ENCODE measurements around the gene EDC3.

DNA sequence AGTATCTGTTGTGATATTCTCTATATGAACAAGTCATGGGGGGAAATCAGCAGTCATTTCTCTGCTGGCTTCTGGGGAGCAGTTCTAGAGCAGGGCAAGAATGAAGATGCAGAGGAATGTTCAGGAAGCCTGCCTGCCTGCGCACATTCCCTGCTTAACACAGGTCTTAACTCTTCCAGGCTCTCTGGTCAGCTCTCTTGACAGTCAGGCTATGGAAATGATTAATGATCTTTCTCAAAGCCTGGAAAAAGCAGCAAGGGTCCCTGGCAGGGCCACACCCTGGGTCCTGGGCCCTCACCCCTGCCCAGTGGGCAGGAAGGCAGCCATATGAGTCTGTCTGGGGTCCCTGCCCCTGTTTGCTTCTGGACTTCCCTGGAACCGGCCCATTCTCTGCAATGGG lies 111.6 kb downstream of the EDC3 start:
- TF ChIP-seq, protein P1, sequence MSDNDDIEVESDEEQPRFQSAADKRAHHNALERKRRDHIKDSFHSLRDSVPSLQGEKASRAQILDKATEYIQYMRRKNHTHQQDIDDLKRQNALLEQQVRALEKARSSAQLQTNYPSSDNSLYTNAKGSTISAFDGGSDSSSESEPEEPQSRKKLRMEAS (IDR thresholded peaks at IDR 0.05; ENCODE audit: low read depth): no peak
- TF ChIP-seq EP300 (IDR thresholded peaks at IDR 0.05; ENCODE audit: borderline replicate concordance in 1 of 2, low read depth in 1 of 2, low read length in 1 of 2): no peak
- TF ChIP-seq, protein P2, sequence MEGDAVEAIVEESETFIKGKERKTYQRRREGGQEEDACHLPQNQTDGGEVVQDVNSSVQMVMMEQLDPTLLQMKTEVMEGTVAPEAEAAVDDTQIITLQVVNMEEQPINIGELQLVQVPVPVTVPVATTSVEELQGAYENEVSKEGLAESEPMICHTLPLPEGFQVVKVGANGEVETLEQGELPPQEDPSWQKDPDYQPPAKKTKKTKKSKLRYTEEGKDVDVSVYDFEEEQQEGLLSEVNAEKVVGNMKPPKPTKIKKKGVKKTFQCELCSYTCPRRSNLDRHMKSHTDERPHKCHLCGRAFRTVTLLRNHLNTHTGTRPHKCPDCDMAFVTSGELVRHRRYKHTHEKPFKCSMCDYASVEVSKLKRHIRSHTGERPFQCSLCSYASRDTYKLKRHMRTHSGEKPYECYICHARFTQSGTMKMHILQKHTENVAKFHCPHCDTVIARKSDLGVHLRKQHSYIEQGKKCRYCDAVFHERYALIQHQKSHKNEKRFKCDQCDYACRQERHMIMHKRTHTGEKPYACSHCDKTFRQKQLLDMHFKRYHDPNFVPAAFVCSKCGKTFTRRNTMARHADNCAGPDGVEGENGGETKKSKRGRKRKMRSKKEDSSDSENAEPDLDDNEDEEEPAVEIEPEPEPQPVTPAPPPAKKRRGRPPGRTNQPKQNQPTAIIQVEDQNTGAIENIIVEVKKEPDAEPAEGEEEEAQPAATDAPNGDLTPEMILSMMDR (IDR thresholded peaks at IDR 0.05): no peak
- TF ChIP-seq POLR2AphosphoS5 (IDR thresholded peaks at IDR 0.05; ENCODE audit: low read depth, low read length): no peak
- no peak for TF ChIP-seq EZH2phosphoT487 (IDR thresholded peaks at IDR 0.05; ENCODE audit: borderline replicate concordance, low read depth)
- TF ChIP-seq, protein P3, sequence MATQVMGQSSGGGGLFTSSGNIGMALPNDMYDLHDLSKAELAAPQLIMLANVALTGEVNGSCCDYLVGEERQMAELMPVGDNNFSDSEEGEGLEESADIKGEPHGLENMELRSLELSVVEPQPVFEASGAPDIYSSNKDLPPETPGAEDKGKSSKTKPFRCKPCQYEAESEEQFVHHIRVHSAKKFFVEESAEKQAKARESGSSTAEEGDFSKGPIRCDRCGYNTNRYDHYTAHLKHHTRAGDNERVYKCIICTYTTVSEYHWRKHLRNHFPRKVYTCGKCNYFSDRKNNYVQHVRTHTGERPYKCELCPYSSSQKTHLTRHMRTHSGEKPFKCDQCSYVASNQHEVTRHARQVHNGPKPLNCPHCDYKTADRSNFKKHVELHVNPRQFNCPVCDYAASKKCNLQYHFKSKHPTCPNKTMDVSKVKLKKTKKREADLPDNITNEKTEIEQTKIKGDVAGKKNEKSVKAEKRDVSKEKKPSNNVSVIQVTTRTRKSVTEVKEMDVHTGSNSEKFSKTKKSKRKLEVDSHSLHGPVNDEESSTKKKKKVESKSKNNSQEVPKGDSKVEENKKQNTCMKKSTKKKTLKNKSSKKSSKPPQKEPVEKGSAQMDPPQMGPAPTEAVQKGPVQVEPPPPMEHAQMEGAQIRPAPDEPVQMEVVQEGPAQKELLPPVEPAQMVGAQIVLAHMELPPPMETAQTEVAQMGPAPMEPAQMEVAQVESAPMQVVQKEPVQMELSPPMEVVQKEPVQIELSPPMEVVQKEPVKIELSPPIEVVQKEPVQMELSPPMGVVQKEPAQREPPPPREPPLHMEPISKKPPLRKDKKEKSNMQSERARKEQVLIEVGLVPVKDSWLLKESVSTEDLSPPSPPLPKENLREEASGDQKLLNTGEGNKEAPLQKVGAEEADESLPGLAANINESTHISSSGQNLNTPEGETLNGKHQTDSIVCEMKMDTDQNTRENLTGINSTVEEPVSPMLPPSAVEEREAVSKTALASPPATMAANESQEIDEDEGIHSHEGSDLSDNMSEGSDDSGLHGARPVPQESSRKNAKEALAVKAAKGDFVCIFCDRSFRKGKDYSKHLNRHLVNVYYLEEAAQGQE (IDR thresholded peaks at IDR 0.05; ENCODE audit: low read depth, low read length): no peak
- no peak for TF ChIP-seq YY1 (IDR thresholded peaks at IDR 0.05; ENCODE audit: low read depth)
- TF ChIP-seq GABPA (IDR thresholded peaks at IDR 0.05; ENCODE audit: low read depth): no peak
- no peak for TF ChIP-seq RCOR1 (IDR thresholded peaks at IDR 0.05; ENCODE audit: low read length)
- TF ChIP-seq NRF1 (IDR thresholded peaks at IDR 0.05; ENCODE audit: low read depth, low read length): no peak
- TF ChIP-seq, protein P4, sequence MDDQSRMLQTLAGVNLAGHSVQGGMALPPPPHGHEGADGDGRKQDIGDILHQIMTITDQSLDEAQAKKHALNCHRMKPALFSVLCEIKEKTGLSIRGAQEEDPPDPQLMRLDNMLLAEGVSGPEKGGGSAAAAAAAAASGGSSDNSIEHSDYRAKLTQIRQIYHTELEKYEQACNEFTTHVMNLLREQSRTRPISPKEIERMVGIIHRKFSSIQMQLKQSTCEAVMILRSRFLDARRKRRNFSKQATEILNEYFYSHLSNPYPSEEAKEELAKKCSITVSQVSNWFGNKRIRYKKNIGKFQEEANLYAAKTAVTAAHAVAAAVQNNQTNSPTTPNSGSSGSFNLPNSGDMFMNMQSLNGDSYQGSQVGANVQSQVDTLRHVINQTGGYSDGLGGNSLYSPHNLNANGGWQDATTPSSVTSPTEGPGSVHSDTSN (IDR thresholded peaks at IDR 0.05): no peak
